Measurements from ENCODE around the gene GATA5.

Gene GATA5

DNA sequence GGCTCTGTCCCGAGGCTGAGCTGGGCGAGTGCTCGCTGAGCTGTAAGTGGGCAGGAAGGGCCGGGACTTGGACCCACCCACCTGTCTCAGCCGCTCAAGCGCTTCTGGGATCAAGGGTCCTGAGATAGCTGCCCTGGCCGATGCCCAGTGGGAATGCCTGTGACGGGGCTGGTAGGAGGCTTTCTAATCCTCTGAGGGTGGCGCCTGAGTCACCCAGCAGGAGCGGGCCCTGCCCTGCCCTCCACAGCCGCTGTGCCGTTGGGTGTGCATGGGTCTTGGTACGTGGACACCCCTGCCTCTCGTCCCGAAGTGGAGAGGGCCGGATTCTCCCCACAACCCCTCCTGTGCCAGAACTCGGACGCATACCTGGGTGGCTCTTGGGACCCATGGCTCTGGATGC lies 43.1 kb upstream of the GATA5 start:
- DNase-seq (ENCODE audit: low read depth, low spot score) = no peak
- TF ChIP-seq, protein P1, sequence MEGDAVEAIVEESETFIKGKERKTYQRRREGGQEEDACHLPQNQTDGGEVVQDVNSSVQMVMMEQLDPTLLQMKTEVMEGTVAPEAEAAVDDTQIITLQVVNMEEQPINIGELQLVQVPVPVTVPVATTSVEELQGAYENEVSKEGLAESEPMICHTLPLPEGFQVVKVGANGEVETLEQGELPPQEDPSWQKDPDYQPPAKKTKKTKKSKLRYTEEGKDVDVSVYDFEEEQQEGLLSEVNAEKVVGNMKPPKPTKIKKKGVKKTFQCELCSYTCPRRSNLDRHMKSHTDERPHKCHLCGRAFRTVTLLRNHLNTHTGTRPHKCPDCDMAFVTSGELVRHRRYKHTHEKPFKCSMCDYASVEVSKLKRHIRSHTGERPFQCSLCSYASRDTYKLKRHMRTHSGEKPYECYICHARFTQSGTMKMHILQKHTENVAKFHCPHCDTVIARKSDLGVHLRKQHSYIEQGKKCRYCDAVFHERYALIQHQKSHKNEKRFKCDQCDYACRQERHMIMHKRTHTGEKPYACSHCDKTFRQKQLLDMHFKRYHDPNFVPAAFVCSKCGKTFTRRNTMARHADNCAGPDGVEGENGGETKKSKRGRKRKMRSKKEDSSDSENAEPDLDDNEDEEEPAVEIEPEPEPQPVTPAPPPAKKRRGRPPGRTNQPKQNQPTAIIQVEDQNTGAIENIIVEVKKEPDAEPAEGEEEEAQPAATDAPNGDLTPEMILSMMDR (IDR thresholded peaks at IDR 0.05; ENCODE audit: low read depth, low read length) = no peak
- H3K4me3 ChIP-seq (ENCODE audit: low read depth, low read length) = no peak overlapping the region
- in situ Hi-C loops (cut with HindIII; ENCODE audit: low sequenced_read_pairs) = no loop called here

DNA sequence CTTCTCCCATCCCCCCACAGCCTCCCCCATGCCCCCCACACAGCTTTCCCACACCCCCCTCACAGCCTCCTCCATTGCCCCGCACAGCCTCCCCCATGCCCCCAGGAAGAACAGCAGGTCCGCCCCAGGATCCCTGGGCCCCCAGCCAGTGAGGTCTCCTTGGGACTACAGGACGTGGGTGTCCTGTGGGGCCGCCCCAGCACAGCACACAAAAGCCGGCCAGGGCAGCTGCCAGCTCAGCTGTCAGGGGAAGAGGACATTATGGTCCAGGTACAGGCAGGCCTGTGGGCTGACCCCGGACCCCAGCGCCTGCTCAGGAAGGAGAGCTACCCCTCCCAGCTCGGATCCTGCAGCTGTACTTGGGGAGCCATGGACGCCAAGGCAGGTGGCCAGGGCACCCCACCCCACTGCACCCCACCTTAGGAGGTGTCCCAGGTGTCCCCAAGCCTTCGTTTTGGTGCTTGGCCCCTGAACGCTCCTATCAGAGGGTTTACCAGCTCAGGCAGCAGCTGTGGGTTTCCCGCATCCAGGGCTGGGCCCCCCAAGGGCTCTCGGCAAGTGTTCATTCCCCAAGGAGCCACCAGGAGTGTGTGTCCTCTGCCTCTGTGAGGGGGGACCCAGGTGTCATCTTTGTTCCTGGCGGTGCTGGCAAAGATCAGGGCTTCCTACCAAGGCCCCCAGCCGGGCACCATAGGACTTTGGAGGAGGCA lies 42.3 kb upstream of the GATA5 start:
- in situ Hi-C loops (cut with HindIII; ENCODE audit: low sequenced_read_pairs) = no loop called here
- H3K4me3 ChIP-seq (ENCODE audit: low read depth, low read length) = no peak overlapping the region
- DNase-seq (ENCODE audit: low read depth, low spot score) = no peak
- TF ChIP-seq, protein P1 (IDR thresholded peaks at IDR 0.05; ENCODE audit: low read depth, low read length) = no peak

DNA sequence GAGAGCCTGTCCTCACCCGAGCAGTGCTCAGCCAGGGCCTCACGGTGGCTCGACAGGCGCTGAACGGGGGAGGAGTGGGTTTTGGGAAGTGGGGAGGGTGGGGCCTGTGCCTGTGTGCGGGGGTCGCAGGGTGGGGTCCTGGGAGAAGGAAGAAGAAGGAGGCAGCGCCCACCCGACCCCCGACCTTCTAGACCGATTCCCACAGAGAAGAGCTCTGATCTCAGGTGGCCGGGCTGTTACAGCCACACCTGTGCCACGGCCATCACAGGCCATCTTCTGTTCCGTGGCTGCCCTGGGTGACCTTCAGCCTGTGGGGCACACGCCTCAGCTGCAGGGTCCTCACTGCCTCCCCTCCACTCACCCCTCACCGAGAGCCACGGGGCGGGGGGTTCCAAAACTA lies 41.4 kb upstream of the GATA5 start:
- TF ChIP-seq, protein P1 (IDR thresholded peaks at IDR 0.05; ENCODE audit: low read depth, low read length) = no peak
- in situ Hi-C loops (cut with HindIII; ENCODE audit: low sequenced_read_pairs) = no loop called here

DNA sequence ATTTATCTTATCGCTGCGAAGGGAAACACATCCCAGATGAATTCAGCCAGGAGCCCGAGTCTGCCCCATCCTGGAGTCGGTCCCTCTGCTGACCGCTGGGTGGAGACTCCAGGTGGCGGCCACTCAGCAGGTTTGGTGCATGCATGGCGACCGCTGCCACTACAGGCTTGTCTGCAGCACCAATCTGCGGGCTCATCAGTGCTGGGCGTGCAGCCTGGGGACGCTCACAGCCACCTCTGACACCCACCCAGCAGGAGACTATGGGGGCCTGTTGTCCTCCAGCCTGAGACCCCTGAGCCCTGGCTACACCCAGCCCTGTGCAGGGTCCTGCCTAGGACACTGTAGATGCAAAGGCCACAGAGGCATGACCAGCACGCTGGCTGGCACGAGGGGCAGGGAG lies 40.5 kb upstream of the GATA5 start:
- H3K4me3 ChIP-seq (ENCODE audit: low read depth, low read length) = no peak overlapping the region
- in situ Hi-C loops (cut with HindIII; ENCODE audit: low sequenced_read_pairs) = no loop called here
- DNase-seq (ENCODE audit: low read depth, low spot score) = no peak
- TF ChIP-seq, protein P1 (IDR thresholded peaks at IDR 0.05; ENCODE audit: low read depth, low read length) = no peak

More for the DNA sequence above, 41.4 kb upstream of the GATA5 start:
- no peak for DNase-seq (ENCODE audit: low read depth, low spot score)
- H3K4me3 ChIP-seq (ENCODE audit: low read depth, low read length) = no peak overlapping the region

DNA sequence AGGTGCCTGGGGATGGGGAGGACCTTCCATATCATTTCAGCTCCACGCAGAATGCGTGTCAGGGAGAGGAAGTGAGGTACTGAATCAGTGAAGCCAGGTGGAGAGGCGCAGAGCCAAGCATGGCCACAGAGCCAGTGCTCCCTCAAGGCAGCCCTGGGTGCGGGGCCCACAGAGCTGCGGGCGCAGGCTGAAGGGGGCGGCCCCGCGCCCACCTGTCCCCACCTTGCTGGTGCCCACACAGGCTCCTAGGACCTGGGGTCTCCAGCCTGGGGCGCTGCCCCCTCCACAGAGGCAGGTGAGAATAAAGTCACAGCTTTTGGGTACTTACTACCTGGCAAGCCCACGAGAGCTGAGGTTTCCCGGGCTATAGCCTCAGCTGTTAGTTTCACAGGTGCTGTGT lies 40.0 kb upstream of the GATA5 start:
- no peak for DNase-seq (ENCODE audit: low read depth, low spot score)
- in situ Hi-C loops (cut with HindIII; ENCODE audit: low sequenced_read_pairs) = no loop called here
- TF ChIP-seq, protein P1 (IDR thresholded peaks at IDR 0.05; ENCODE audit: low read depth, low read length) = no peak

DNA sequence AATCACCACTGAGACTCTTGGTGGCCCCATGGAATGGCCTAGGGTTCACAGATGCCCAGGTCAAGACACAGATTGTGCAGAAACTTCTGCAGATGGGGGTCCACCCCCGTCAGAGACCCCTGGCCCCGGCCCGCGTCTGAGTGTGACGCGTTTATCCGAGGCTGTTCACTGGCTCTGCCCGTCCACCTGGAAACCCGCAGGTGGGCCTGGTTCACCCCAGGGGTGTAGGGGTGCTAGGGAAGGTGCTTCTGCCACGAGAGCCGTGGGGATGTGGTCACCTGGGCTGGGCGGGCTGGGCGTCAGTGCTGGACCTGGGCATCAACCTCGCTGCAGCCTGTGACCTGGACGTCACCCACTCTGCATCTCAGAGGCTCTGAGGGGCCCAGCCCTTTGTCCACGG lies 39.5 kb upstream of the GATA5 start:
- no peak for DNase-seq (ENCODE audit: low read depth, low spot score)
- in situ Hi-C loops (cut with HindIII; ENCODE audit: low sequenced_read_pairs) = no loop called here
- TF ChIP-seq, protein P1 (IDR thresholded peaks at IDR 0.05; ENCODE audit: low read depth, low read length) = no peak
- H3K4me3 ChIP-seq (ENCODE audit: low read depth, low read length) = no peak overlapping the region

More for the DNA sequence above, 40.0 kb upstream of the GATA5 start:
- H3K4me3 ChIP-seq (ENCODE audit: low read depth, low read length) = no peak overlapping the region
